GM15510 (cell line): ENCODE results near the gene TMEM243.

Source experiments
- POLR2A ChIP-seq: IDR thresholded peaks from 3 replicates; pipeline ENCODE4 v1.6.1; 2011; ENCODE audit warnings: borderline replicate concordance; ENCODE audit not compliant: insufficient read length; ENCODE audit errors: extremely low read depth

Gene TMEM243

DNA sequence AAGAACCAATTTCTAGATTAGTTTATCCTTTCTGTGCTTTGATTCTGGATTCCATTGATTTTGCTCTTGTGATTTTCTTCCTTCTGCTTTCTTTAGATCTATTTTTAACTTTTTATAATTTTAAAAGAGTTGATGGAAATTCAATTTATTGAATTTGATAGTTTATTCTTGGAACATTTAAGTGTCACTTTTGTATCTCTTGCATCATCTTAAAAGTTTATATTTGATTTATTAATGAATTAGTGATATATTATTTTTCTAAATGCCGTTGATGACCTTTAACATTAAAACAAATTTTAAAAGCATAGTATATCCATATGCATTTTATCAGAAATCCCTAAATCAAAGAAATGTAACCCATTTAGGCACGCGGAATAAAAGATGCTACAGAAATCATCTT, 40.4 kb downstream of the TMEM243 start:
- TF ChIP-seq POLR2A, result no peak

DNA sequence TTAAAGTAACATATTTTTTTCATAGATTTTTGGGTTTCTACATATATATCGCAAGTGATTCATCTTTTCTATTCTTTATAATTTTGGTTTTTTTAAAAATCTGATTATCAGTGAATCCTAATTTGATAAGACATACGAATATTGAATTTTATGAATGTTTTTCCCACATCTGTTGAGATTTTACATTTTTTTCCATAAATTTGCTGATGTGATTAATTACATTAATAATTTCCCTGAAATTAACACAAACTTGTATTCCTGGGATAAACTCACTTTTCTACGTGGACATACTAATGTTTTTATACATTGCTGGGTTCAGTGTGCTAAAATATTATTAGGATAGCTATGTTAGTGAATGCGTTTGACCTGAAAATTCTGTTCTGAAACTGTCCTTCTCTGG, 41.2 kb downstream of the TMEM243 start:
- TF ChIP-seq POLR2A, result no peak

DNA sequence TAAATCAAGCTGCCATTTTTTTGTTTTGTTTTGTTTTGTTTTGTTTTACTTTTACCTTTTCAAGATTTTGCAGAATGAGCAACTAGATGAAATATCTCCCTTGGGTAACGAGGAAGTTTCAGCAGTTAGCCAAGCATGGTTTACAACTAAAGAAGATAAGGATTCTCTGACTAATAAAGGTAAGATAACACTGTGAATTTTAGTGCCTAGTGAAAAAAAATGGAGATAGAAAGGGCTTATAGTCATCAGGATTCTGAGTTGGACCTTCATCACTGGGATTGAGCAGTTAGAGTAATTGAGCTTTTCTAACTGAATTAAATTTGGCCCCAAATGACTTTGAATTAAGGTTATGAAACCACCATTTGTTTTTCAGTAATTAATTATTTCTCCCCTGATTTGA, 46.1 kb downstream of the TMEM243 start:
- no peak for TF ChIP-seq POLR2A

DNA sequence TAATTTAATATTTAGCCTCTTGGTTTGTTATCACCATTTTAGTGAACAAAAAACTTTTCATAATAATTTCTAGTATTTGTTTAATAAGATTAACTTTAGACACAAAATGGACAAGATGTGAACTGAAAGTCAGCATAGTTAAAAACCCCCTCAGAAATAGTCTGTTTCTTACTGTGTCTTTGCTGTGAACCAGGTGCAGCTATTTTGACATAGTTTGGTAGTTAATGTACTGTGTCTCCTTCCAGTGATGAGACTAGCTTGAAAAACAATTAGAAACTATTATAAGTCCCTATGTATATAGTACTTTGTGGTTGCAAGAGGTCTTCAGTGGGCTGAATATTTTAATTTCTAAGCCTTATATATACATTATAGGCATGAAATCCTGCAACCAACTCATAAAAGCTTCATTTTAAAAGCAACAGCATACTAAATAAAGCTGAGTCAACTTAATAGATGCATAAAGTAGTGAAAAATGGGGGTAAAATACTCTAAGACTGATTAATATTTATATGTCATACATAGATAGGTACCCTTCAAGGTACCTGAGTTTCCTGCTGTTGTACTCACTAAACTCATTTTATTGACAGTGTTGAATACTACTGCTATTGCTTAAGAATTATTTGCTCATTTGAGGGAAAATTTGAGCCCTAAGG, 48.1 kb downstream of the TMEM243 start:
- TF ChIP-seq POLR2A, result no peak

DNA sequence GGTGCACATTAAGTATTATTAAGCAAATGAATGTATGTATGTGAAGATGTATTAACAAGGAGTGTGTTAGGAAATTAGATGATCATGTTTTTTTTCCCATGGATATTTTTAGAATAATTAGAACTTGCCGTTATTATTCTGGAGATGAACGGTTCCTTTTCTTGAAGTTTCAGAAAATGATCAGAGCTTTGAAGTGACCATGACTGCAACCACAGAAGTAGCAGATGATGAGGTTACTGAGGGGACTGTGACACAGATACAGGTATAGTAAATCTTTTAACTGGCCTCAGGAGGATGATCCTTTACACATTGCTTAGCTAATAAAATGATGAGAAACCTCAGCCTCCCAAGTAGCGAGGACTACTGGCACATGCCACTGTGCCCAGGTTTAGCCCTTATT, 48.7 kb downstream of the TMEM243 start:
- TF ChIP-seq POLR2A, result no peak

DNA sequence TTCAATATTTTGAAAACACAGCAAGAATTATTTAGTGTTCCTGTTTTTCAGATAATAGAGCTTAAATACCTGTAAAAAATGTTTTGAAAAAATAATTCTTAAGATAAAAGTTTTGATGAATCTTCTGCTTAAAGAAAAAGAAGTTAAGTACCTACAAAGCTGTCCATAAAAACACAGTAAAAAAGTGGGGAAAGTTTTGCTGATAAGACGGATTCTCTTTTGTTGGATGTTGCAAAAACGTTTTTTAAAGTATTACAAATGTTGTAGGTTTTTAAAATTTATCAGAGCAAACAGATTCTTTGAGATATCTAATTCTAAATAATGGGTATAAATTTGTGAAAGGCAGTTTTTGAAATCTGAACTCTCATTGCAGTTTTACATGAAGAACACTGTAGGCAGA, 55.1 kb downstream of the TMEM243 start:
- no peak for TF ChIP-seq POLR2A

DNA sequence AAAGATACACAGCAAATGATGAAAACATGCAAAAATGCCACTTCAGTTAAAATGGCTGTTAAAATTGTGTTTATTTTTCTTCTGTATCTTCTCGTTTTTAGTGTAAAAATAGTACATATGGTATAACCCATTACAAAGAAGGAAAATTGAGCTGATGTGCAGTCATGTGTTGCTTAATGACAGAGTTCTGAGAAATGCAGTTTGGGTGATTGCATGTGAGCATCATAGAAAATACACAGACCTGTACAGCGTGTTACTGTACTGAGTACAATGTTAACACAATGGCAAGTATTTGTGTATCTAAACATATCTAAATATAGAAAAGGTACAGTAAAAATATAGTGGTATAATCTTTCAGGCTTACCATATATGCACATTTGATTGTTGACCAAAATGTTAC, 60.0 kb downstream of the TMEM243 start:
- TF ChIP-seq POLR2A, result no peak

DNA sequence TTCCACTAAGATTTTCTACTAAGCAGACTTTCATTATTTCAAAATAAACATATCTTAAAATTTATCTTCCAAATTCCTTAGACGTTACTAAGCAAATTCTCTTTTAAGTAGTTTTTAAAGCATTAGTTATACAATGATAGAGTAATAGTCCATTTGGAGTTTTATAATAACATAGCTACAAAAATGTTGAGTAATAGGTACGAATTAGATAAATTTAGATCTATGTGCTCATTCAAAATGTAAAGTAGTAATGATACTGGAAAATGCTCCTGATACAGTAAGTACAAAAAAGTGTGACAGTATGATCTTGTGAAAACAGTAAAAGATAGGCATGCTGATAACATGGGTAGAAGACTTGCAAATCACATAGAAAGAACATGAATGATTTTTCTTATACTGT, 62.8 kb downstream of the TMEM243 start:
- TF ChIP-seq POLR2A, result no peak

DNA sequence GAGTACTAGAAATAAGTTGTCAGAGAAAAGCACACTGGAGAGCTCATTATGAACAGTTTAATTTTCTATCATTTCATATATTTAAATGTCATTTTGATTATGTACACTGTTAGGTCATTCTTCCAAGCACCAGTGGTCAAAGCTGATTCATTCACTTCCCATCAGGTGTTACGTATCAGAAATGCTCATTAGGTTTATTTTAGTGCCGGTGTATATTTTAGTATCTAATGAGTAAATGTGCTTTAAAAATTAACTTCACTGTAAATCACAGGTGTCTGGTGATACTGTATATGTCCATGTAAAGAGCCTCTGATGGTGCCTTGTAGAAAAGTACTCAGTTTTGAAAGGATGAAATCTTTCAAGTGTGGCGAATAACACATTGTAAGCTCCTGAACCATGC, 63.7 kb downstream of the TMEM243 start:
- TF ChIP-seq POLR2A, result no peak

DNA sequence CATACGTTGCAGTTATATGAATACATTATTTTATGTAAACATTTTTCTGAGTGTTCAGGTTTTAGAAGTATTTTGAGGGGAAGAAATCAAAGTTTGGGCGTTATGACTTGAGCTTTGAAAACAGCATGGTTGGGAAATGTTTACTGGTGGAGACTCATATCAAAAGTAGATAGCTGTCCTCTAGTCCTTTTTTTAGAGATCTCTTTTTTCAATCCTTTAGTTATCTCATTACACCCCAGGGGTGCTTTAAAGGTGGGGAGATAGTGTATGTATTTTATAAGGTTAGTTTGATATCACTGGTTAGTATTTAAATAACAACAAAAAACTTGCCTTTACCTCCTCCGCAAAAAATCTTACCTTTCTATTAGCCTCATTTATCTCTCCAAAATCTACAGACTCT, 65.0 kb downstream of the TMEM243 start:
- no peak for TF ChIP-seq POLR2A

DNA sequence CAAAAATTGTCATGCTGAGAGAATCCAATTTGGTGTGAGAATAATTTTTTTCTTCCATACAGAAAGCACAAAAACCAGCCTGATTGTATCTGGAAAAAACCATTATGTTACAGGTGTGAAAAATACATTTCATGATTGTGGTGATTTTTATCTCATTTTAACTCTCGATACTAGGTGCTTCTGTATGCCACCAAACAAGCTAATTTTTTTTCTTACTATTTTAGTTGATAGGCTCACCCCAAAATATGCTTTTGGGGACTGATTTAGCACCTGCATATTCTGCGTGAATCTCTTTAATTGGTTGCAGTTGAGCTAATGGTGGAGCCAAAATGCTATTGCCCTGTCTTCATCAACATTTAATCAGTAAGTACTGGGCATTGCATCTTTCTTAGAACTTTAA, 65.4 kb downstream of the TMEM243 start:
- no peak for TF ChIP-seq POLR2A

DNA sequence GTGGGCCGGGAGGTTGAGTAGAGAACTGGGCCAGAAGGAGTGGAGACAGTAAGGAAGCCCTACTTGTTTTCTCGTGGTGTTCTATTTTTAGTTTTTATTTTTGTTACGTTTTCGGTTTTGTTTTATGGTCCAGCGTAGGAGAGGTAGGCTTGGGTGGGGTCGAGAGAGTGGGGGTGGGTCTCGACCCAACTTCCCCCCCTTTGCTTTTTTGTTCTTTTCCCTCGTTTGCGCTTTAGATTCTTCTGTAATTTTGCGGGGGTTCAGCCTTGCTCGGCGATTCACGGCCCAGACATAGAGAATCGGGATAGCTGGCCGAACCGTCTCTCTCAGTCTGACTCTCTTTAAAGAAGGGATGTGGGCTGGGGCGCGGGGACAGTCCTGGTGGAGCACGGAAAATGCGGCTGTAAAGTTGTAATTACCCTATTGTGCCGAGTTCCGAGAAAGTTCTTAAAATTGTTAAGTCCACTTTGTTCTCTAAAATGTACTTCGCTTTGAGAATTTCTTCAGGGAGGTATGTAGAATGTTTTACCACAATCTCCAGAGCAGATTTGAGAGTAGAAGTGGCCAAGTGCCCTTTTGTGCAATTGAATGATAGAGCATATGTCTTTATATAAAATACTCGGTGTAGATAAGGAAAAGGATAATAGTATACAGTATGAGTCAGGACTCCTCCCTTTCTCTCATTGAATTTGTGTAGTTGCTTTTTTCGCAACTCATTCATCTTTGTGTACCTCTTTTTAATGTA, 66.5 kb downstream of the TMEM243 start:
- TF ChIP-seq POLR2A, result no peak

DNA sequence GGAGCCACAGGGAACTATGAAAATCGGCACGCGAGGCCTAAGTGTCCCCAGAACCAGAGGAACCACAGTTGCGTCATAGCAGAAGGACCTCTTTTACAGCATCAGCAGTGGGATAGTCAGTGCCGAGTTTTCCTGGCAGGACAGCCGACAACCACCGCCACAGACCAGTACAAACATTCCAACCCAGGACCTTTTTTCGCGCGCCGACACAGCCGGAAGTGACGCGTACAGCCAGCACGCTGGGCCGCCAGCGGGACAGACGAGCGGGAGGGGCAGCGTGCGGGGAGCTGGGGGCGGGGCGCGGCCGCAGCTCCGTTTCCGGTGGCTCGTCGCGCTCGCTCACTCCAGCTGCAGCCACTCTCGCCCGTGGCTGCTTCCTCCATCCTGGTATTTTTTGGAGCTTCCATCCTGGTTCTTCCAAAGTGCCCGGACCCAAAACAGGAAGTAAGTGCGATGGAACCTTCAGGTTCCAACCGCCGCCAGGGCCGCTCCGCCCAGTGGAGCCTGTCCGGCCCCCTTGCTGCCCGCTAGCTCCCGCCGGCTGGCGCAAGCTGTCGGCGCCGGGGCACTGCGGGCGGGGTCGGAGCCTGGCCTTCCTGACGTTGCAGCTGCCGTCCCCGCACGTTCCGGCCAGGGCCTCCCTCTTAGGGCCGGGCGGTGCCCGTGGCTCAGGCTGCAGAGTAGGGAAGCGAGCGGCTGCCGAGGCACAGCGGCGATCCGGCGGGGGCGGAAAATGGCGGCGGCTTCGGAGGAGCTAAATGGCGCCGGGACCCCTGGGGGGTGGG, 67.2 kb downstream of the TMEM243 start, which contains the start of gene DMTF1:
TSS of gene DMTF1 (plus strand) at position 342 of the 785 bp plus-strand sequence. CDS start 12,489 bp downstream, outside the sequence.
- TF ChIP-seq POLR2A, result peak; percentile 92

DNA sequence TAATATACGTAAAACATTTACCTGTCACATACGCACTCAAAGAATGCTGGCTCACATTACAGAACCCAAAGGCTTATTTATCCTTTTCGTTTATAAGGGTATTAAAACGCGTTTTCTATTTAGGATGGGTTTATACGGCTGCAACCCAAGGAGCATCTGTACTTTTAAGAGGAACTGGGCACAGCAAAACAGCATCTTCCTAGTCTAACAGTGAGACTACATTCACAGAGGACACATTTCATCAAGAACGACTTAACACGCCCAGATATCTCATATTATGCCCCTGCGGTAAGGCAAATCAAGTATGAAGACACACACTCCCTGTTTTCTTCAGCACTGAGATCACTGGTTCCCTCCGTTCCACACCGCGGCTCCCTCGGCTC, 67.8 kb downstream of the TMEM243 start:
- TF ChIP-seq POLR2A, result no peak

DNA sequence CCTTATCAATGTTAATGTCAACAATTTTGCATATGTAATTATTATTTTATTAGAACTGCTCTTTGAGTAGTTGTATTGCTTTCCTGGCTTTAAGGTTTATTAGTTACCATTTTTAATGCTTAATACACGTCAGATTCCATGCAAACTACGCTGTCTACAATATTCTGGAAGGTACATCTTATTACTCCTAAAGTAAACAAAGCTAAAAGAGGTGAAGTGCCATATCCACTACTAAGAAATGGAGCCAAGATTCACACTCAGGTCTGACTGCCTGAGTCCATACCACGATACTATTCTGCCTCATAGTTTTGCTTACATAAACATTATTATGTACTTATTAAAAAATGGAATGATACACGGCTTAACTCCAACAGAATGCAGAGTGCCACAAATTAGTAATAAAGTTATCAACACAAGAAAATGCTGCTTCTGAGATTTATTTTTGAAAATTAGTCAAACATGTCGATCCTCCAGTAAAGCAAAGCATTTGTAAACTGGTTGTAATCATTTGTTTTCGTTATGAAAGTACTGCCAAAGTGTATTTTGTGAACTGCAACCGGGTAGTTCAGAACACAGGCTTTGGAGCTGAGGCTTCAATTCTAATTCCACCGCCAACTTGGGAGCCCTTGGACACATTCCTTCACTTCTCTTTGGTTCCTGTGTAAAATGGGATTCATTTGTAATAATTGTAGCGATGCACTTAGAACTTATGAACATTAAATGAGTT, 68.4 kb downstream of the TMEM243 start:
- no peak for TF ChIP-seq POLR2A
